K562 (cell line): ENCODE measurements around the gene NR2F2. TPM values are rescaled to one million over a fixed set of nuclear protein-coding genes. Genes with fewer than 3 reads are reported as not detected.

ENCODE experiments used
- CHCHD3 ChIP-seq: fragments of 250-450 bp; sonication (Bioruptor Pico); IDR thresholded peaks from 2 replicates; pipeline ENCODE4 v2.1.2; 2022; ENCODE audit warnings: mild to moderate bottlenecking
- CHD7 ChIP-seq: fragments of 200-600 bp; sonication (generic); IDR thresholded peaks from one replicate; pipeline ENCODE4 v1.6.1; 2012; ENCODE audit warnings: mild to moderate bottlenecking, low read depth, low read length, inconsistent platforms
- HMBOX1 ChIP-seq: sonication (generic); IDR thresholded peaks from 2 replicates; pipeline ENCODE4 v1.6.1; 2016
- XRCC4 ChIP-seq: IDR thresholded peaks from one replicate; pipeline ENCODE4 v1.6.1; 2011; ENCODE audit not compliant: insufficient read depth, insufficient read length; ENCODE audit errors: extremely low read depth
- ZNF174 ChIP-seq: fragments of 250-450 bp; sonication (Bioruptor Pico); IDR thresholded peaks from 2 replicates; pipeline ENCODE4 v1.4.0; 2020; ENCODE audit warnings: mild to moderate bottlenecking
- polyA plus RNA-seq, 8 experiments: library from polyadenylated mRNA; depleted of rRNA in 4 of 8; stranded (reverse) in 5 of 8; unstranded in 3 of 8; fragments of >200 nt; fragmentation: Nextera tagmentation in 2 of 8; fragmentation: Illumina TruSeq in 1 of 8; extraction: Ambion mirVana in 2 of 8; extraction: Trizol in 1 of 8; gene quantifications; 2 replicates each; pipeline versions ENCODE4 v1.2.1 to v1.2.3, GENCODE V29; 2011 to 2014; ENCODE audit warnings: inconsistent platforms in 1 of 8, missing spikeins in 1 of 8
- total RNA-seq, 7 experiments: library from RNA; depleted of rRNA in 6 of 7; stranded (reverse); fragments of >200 nt in 6 of 7; fragmentation: Illumina TruSeq in 2 of 7; extraction: Trizol in 2 of 7; gene quantifications; 2 replicates each; pipeline versions ENCODE4 v1.2.1 to v1.2.3, GENCODE V29; 2011 to 2021; ENCODE audit warnings: low replicate concordance in 1 of 7

Gene NR2F2
- total and polyA plus RNA-seq, 9 of the 15 experiments (the other 6 are each of a cell fraction or from before 2014, with no cell fraction given), result 6.0 to 51.8 (median 11.1) TPM

DNA sequence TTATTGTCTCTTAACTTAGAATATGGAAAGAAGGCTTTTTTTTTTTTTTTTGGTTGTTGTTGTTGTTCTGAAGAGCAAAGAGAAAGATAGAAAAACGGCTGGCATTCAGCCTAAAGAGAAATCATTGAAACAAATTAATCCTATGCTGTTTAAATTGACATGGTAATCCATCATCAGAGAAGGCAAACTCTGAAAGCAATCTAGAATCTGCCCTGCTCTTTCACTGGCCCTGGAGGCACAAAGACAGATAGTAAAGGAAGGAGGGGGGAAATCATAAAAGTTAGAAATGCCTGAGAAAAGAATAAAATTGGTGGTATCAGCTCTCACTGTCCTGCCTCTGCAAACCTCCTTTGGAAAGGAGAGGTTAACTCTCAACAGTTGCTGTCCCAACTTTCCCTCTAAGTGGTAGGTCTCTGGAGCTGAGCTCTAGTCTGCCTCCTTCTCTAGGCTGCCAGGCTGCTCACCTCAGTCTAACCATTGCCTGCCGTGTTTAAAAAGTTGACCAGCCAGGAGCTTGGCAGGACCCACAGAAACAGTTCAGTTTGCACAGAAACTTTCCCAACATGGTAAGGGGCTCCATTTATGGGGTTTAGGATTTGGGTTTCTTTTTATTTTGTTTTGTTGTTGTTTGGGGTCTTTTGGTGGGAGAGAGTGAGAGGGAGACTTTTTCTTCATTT lies 13.4 kb upstream of the NR2F2 start (continued):
- TF ChIP-seq CHD7 (no peak), CHCHD3 (no peak), ZNF174 (CRISPR knock-in tag) (no peak), XRCC4 (no peak), HMBOX1 (0 out of 2 replicates have a peak, but pooled peaks have one; percentile 39)
